NCI-H1417 (cell line): ENCODE results near the gene SHBG.

Source experiments
- DNase-seq, 3 experiments: peaks; one replicate each; lab custom pipeline; 2025; lab: John Stamatoyannopoulos, UW

SHBG gene

DNA sequence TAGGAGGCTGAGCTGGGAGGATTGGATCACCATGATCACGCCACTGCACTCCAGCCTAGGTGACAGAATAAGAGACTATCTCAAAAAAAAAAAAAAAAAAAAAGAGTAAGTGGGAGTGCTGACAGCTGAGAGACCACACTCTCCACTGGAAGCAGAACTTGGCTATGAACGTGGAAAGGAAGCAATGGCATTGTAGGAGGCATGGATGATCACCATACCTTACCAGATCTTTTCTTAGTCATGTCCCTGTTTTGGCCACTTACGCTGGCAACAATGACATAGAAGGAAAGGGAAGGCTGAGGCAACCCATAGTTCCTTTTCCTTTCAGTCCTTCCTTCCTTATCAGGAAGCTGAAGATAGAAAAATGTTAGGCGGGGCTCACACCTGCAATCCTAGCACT, 17.1 kb downstream of the SHBG start:
- DNase-seq = no peak

DNA sequence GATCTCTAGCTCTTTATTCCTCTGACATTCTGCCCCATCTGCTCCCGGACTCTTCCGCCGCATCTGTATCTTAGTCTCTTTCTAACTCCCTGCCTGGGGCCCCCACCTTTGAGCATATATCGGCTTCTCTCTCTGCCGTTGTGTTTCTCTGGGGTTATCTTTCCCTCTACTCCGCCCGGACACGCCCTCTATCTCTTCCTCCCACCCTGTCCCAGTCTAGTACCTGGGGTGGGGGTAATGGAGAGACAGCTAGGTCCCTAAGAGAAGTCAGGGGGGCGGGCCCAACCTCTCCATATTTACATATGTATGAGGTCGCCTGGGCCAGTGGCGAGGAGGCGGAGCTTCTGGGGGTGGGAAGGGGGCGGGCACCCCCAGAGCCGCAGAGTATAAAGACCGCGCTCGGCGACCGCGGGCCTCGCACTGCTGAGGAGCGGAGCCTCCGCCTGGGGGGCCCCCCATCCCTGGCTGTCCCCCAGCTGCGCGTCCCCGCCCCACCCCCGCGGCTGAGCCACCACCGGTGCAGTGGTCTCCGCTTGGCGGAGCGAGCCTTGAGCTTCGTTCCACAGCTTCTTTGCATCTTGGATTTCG, 20.7 kb downstream of the SHBG start, which contains the start of gene ATP1B2:
Gene ATP1B2 (plus strand): TSS at position 418 of the 588 bp plus-strand sequence. CDS start 593 bp downstream, outside the sequence.
- DNase-seq = peak; percentile 12 to 71 (median 56)

GRCh38 chr17:7651097-7651664, 21.2 kb downstream of the SHBG start:
- peak in 1 of 3 experiments; percentile 17 for DNase-seq

- DNase-seq = peak in 2 of 3 experiments; percentile 10 to 32
Observed at GRCh38 chr17:7651665-7652387, 21.9 kb downstream of the SHBG start.

- DNase-seq = no peak
Observed at GRCh38 chr17:7652388-7653356, 22.7 kb downstream of the SHBG start.

DNA sequence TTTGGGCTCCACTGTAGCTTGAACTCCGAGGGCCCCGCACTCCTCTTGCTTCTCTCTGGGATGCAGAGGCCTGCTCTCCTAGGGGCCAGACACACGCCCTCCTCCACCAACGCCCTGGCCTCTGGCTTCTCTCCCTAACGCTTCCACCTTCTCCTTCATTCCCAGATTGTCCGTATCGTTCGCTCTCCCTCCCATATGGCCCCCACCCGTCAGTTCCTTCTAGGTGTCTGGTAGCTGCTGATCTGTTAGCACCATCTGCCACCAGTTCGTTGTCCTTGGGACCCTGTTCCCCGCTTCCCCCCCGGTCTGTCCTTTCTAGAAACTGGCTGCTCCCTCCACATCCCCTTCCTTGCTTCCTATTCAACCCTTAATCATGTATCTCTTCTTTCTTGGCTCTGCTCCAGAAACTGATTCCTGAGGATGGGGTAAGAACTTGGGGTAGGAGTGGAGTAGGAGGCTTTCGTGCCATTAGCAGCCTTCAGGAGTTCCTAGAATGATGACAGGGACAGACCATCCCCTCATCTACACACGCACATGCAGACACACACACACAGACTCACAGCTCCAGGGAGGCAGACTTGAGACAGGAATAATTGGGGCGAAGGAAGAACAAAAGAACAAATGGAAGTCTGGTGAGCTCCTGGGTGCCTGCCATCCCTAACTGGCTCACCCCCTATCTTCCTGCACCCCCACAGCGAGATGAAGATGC, 25.1 kb downstream of the SHBG start:
- no peak for DNase-seq

- DNase-seq = no peak
Observed at GRCh38 chr17:7655541-7655840, 25.6 kb downstream of the SHBG start.

GRCh38 chr17:7656958-7657609, 27.1 kb downstream of the SHBG start:
- no peak for DNase-seq

DNA sequence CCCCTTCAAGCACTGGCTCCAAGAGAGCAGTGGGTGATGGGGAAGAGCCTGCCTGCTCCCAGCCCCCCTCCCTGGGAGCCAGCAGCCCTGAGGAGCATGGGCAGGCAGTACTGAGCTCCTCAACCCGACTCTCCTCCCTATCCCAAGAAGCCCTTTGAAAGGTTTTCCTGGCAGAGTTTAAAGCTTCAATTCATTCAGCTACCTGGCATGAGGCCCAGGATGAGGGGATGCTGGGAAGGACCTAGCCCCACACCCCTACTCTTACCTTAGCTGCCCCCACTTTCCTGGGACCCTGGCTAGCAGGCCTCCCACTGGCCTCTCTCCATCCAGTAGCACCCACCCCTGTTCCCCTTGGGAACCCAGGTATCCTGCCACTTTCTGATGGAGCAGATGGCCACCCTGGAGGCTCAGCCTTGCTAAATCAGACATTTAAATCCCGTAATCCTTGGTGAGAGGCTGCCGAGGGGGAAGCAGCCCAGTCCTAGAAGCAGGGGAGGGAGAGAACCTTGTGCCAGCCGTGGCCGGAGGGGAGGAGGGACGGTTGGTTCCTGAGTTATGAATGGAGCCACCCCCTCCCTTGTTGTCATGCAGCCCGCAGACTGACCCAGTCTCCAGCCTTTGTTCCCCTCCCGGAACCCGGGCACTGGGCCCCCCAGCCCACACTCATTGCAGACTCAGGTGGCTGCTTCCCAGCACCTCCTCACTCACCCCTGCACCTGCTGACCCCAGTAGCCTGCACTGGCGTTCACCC, 37.9 kb downstream of the SHBG start:
- DNase-seq = no peak

DNA sequence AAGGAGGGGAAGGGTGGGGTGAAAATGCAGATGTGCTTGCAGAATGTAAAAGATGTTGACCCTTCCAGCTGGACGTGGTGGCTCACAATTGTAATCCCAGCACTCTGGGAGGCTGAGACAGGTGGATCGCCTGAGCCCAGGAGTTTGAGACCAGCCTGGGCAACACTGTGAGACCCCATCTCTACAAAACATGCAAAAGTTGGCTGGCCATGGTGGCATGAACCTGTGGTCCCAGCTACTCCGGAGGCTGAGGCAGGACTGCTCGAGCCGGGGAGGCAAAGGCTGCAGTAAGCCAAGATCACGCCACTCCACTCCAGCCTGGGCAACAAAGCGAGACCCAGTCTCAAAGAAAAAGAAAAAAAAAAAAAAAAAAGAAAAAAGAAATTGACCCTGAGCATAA, 38.5 kb downstream of the SHBG start:
- no peak for DNase-seq

GRCh38 chr17:7673239-7673638, 43.3 kb downstream of the SHBG start:
- DNase-seq = peak in 2 of 3 experiments; percentile 1 to 21

DNA sequence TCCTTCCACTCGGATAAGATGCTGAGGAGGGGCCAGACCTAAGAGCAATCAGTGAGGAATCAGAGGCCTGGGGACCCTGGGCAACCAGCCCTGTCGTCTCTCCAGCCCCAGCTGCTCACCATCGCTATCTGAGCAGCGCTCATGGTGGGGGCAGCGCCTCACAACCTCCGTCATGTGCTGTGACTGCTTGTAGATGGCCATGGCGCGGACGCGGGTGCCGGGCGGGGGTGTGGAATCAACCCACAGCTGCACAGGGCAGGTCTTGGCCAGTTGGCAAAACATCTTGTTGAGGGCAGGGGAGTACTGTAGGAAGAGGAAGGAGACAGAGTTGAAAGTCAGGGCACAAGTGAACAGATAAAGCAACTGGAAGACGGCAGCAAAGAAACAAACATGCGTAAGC, 45.0 kb downstream of the SHBG start:
- DNase-seq = no peak

DNA sequence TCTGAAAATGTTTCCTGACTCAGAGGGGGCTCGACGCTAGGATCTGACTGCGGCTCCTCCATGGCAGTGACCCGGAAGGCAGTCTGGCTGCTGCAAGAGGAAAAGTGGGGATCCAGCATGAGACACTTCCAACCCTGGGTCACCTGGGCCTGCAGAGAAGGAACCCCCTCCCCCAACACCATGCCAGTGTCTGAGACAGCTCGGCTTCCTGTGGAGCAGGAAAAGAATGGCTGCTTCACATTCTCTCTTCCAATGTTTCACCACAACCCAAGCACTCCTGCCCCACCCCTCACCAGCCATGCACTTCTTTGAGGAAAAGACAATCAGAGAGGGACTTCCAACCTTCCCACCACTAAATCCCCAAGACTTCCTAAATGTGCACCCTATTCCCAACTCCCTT, 46.6 kb downstream of the SHBG start:
- no peak for DNase-seq

DNA sequence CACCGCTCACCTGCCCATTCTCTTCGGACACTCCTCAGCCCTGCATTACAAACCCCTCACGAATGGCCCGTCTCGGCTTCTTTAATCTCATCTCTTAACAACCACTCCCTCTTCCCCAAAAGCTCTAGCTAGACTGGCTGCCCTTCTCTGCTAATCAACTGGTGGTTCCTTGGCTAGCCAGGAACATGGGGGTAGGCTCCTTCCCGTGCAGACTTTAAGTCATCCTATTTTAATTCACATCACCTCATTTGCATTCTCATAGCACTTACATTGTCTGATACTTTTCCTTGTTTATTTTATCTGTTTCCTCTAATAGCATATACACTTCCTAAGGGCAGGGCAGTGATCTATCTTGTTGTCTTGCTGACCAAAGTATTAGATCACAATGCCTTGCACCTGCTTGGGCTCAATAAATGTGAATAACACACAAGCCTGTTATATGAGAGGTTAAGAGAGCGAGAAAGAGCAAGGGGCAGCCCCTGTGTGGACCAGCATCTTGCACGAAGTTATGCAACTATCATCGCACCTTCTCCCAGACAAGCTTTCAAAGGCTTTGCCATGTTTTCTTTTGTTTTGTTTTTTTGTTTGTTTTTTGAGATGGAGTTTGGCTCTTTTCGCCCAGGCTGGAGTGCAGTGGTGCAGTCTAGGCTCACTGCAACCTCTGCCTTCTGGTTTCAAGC, 47.6 kb downstream of the SHBG start:
- DNase-seq = no peak
